Measurements from ENCODE around the gene ATP1B3.
"Not testable (repeated sequence)": the region's sequence is repeated elsewhere in the genome, so short reads cannot be mapped to it uniquely, and the experiment has no call there.

ATP1B3 gene

GRCh38 chr3:141860766-141861513, 15.5 kb upstream of the ATP1B3 start:
- DNase-seq = no peak

GRCh38 chr3:141862279-141862816, 14.1 kb upstream of the ATP1B3 start:
- DNase-seq = no peak

GRCh38 chr3:141863491-141863890, 13.0 kb upstream of the ATP1B3 start:
- no peak for DNase-seq

- no peak for DNase-seq
Observed at GRCh38 chr3:141864281-141864970, 12.0 kb upstream of the ATP1B3 start.

- no peak for DNase-seq
Observed at GRCh38 chr3:141865101-141865500, 11.3 kb upstream of the ATP1B3 start.

- no peak for DNase-seq
Observed at GRCh38 chr3:141870091-141870687, 6.3 kb upstream of the ATP1B3 start.

- peak; percentile 87 for DNase-seq
Observed at GRCh38 chr3:141875374-141875892, 1.0 kb upstream of the ATP1B3 start.

GRCh38 chr3:141875893-141876380, 506 bp upstream of the ATP1B3 start:
- no peak for DNase-seq

- peak; percentile 60 for DNase-seq
Observed at GRCh38 chr3:141876891-141877621, 613 bp downstream of the ATP1B3 start.

GRCh38 chr3:141877911-141878310, 1.5 kb downstream of the ATP1B3 start:
- peak; percentile 57 for DNase-seq

- no peak for DNase-seq
Observed at GRCh38 chr3:141878326-141878725, 1.9 kb downstream of the ATP1B3 start.

- no peak for DNase-seq
Observed at GRCh38 chr3:141878817-141879216, 2.4 kb downstream of the ATP1B3 start.

- DNase-seq = no peak
Observed at GRCh38 chr3:141881702-141882101, 5.3 kb downstream of the ATP1B3 start.

GRCh38 chr3:141887051-141887450, 10.6 kb downstream of the ATP1B3 start:
- no peak for DNase-seq

- not testable (repeated sequence) for DNase-seq
Observed at GRCh38 chr3:141888548-141888947, 12.1 kb downstream of the ATP1B3 start.

- DNase-seq = no peak
Observed at GRCh38 chr3:141894524-141895176, 18.2 kb downstream of the ATP1B3 start.

- DNase-seq = no peak
Observed at GRCh38 chr3:141895731-141896130, 19.3 kb downstream of the ATP1B3 start.

GRCh38 chr3:141898908-141899307, 22.5 kb downstream of the ATP1B3 start:
- no peak for DNase-seq

- no peak for DNase-seq
Observed at GRCh38 chr3:141900343-141900742, 23.9 kb downstream of the ATP1B3 start.

GRCh38 chr3:141901914-141902313, 25.5 kb downstream of the ATP1B3 start:
- no peak for DNase-seq

GRCh38 chr3:141904203-141904602, 27.8 kb downstream of the ATP1B3 start:
- DNase-seq = no peak

GRCh38 chr3:141905129-141905528, 28.7 kb downstream of the ATP1B3 start:
- DNase-seq = no peak

Measured in hematopoietic multipotent progenitor cell treated with erythropoietin and hydrocortisone succinate and interleukin-3 and kit ligand, for 8 days (in vitro differentiated cells).